COLO829 (cell line): Measurements from ENCODE around the gene TMEM132A.
"Not testable (repeated sequence)": the region's sequence is repeated elsewhere in the genome, so short reads cannot be mapped to it uniquely, and the experiment has no call there.

Experiments
- DNase-seq: peaks from one replicate; pipeline ENCODE4 v3.0.0; 2012; ENCODE audit warnings: low spot score

Gene TMEM132A

DNA sequence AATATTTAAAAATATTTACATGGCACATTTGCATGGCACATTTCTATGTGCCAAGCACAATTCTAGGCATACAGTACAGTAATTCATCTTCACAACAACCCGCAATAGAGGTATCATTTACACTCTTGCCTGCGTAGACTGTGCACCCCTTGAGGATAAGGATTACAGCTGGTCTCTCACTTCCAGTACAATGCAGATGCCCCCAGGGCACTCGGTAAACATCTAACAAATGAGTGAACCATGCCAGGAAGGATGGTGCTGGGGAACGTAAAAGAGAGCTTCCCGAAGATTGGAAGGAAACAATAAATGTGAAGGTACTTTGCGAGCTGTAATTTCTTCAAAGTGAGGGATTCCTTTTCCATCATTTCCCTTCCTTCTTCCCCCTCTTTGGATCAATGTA lies 19.2 kb upstream of the TMEM132A start:
- no peak for DNase-seq

DNA sequence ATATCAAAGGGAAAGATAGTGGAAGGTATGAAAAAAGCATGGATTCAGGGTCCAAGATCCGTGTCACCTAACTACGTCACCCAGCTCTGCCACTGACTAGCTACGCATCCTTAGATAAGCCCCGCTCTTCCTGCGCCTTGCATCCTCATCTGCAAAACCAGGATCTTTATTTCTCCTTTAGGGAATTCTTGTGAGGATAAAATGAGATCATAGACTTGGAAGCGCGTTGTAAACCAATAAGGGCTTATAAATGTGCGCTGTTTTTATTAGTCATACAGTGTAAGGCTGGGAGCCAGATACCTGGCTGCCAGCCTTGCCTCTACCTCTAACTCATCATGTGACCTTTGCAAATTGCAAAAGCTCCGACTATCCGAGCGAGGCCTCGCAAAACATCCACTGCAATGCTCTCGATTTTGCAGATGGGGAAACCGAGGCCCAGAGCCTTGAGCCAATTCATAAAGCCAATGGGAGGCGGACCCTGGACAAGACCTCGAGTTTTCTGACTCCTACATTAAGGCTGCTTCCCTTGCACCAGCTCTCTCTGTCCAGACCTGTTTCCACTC lies 18.6 kb upstream of the TMEM132A start:
- DNase-seq: no peak

DNA sequence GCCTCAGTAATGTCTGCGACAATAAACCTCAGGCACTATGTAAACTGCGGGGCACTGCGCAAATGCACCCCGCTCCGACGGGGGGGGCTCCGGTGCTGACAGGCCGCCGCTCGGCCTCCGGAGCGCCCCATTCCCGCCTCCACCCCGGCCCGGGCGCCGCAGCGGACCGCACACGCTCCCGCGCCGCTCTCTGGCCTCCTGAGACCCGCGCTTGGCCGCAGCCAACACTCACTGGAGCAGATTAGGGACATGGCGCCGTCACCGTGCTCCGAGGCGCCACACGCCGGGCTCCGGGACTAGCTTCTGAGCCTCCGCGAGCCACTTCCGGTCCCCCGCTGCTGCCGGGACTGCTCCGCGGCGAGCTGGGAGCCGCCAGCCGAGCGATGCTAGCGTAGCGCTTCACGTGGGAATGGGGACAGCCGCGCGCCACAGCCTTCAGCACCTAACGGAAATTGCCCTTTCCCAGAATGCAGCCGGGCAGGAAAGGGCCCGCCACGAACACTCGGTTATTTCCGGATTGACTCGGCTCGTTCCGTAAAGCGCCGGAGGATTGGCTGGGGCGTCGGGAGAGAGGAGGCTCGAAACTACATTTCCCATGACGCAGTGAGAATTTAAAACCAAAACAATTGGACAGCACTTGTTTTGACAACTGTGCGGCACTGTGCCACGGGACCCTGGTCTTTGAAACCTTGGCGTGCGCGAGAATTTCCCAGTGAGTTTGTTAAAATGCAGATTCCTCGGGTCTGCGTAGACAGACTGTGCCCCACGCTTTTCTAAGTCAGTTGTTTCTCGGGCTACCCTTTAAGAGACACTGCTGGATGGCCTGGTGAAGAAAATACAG lies 17.9 kb upstream of the TMEM132A start, which contains the start of gene PRPF19:
Gene PRPF19, minus strand, starts transcription at position 454 of the 841 bp plus-strand sequence. Its CDS starts 203 bp downstream, at position 251.
- DNase-seq: peak; percentile 99

DNA sequence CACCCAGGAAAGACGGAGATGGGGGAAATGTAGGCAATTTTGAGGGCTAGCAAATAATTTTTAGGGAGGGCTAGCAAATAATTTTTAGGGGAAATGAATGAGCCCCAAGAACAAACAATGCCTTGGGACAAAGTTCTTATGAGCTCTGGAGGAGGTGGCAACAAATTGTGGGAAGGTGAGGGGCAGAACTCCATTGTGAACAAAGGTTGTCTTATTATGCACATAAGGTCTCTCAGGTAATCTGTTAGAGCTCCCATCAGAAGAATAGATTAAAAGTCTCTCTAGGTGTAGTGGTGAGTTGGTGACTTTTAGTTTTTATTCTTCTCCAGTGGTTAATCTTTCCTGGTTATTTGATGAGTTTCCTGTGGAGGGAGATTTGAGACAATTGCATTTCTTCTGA lies 15.5 kb upstream of the TMEM132A start:
- DNase-seq: no peak

DNA sequence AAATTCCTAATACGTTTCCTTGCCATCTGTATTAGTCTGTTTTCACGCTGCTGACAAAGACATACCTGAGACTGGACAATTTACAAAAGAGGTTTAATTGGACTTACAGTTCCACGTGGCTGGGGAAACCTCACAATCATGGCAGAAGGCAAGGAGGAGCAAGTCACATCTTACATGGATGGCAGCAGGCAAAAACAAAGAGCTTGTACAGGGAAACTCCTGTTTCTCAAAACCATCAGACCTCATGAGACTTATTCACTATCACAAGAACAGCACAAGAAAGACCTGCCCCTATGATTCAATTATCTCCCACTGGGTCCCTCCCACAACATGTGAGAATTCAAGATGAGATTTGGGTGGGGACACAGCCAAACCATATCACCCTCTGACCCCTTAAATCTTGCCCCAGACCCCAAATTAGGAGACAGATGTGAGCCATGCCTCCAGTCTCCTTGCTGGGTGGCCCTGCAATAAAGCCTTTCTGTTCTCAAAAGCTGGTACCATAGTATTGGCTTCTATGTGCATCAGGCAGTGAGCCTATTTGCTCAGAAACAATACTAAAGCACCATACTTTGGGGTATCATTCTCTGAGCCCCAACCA lies 14.5 kb upstream of the TMEM132A start:
- not testable (repeated sequence) for DNase-seq

DNA sequence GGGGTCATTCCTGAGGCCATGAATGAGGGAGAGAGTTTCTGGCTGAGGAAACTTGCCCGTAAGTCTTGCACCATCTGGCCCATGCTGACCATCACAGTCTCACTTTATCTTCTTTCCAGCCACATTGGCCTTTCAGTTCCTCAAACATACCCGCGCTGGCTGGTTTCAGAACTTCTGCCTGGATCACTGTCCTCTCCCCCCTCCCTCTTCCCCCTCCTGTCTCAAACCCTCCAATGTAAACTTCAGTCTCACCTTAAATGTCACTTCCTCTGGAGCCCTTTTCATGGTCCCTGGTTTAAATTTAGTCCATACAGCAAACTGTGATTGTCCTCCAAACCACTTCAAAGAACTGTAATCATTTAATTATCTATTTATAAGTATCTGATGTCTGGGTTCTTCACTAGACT lies 14.0 kb upstream of the TMEM132A start:
- no peak for DNase-seq

DNA sequence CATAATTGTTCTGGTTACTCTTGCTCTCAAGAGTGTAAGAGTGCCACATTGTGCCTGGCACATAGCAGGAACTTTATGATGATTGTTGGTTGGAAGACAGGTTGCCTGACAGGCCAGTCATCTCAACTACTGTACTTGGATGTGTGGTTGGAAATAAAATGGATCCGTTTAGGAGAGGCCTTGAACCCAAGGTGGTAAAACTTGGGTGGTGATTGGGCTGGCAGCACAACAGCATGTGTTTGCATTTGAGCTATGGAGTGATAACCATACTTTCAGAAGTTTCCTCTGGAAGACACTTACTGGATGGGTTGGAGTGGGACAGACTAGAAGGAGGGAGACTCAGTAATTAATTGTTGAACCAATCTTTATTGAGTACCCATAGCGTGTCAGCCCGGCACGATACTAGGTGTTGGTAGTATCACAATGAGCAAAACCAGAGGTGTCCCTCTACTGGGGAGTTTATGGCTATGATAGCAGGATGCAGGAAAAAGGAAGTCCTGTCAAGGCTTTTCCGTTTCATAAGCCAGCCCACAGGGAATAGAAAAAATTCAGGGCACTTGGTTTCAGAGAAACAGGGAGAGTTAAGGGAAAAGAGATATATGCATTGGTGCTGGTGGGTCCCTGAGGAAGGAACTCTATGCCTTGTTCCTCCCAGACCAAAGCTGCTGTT lies 13.4 kb upstream of the TMEM132A start:
- DNase-seq: no peak

DNA sequence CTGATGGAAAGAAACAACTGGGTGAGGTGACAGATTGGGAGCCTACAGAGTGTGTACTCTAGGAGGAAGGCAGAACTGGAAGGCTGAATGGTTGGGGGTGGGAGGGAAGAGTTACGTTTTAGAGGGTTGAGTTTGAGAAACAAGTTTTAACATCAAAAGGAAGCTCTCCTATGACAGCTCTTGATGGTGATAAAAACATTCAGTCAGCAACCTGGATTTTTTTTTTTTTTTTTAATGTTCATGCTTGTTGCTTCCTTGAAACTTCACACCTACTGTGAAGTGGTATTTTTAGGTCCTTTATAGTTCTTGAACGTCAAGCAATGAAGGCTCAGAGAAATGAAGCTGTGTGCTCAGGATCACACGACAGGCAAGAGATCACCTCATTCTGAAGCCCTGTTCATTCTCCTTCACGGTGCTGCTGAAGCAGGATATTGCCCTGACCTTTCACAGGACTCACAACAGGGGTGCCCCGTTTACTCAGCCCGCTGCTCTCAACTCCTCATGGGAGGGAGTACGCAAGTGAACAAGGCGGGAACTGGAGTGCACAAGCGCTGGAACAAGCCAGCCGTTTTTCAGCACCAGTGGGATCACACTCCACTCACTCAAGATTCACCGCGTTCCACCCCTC lies 11.9 kb upstream of the TMEM132A start:
- no peak for DNase-seq

DNA sequence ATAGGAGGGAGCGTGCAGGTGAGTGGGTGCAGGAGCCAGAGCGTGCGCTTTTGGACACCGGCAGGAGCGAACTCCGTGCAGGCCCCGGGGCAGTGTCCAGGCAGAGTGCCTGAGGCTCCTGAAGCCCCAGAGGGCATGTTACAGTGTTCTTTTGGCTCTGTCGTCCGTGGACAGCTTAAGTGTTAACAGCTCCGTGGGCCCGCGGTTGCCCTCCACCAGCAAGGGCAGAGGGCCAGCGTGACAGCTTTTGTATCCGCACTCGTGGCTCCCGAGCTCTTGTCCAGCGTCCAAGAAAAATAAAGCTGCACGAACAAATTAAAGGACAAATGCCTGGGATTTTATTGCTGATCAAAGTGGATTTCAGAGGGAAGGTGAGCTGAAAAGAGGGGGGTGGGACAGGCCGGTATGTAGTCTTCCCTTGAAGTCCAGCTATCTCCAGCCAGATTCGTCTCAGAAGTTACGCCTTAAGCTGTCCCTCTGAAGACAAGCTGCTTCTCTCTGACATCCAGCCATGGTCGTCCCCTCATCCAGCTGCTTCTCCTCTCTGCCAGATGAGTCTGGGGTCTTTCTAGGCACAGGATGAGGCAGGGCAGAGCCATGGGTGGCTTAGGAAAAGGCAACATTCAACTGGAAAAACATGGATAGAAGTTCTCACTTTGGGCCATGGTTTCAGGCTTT lies 11.3 kb upstream of the TMEM132A start:
- DNase-seq: no peak

DNA sequence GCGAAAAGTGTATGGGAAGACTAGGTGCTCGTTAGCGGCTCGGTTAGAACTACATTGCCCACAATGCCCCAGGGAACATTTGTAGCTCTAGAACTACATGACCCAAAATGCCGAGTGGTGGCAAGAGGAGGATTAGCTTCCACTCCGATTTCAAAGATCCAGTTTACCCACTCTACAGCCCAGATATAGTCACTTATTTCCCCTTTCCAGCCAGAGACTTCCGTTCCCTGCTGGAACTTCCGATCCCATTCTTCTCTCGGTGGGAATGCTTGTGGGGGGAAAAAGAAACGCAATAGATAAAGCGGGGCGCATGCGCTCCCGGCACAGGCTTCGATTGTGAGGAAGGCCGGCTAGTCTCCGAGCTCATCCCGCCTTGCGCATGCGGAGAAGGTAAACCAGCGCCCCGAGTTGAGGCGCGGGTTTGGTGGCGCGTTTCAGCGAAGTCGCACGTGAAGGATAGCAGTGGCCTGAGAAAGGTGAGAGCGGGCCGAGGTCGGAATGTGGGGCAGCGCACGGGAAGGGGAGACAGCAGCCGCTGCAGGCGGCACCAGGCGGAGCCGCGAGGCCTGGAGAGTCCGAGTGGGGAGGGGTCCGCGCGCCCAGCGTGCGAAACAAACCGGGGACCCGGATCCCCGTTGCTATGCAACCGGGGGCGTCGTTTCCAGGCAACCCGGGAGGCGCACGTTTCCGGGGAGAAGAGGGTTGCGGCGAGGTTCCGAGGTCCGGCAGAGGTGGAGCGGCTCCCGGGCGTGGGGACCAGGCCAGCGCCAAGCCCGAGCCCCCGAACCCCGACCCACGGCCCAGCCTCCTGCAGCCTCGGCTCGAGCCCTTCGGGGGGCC lies 10.2 kb upstream of the TMEM132A start, which contains the start of gene TMEM109:
Gene TMEM109, plus strand, starts transcription at position 366 of the 840 bp plus-strand sequence. CDS start 5,536 bp downstream, outside the sequence.
- peak; percentile 95 for DNase-seq

DNA sequence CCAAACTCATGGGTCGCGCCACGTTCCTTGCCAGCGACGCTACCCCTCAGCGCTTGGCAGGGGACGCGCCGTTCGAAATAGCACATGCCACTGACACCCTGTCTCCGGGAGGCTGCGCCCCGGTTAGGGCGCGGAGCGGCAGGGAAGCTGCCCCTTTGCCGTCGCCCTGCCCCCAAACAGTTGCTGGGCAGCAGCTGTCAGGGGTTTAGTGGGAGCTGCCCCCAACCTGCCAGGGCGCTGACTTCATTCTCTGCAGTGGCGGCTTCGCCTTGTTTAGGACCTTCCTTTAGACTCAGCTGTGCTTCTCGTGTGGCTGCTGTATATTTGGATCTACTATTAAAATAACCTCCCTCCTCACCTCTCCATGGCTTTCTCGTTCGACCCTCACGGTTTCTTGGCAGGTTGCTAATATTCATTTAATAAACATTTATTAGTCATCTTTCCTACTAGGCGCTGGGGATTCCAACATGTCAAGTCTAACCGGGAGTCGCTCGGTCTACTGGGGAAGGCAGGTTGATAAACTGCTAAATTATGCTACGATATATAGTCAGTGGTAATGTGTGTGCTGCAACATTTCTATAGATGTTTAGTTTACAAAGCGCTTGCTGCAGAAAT lies 9.5 kb upstream of the TMEM132A start:
- no peak for DNase-seq

DNA sequence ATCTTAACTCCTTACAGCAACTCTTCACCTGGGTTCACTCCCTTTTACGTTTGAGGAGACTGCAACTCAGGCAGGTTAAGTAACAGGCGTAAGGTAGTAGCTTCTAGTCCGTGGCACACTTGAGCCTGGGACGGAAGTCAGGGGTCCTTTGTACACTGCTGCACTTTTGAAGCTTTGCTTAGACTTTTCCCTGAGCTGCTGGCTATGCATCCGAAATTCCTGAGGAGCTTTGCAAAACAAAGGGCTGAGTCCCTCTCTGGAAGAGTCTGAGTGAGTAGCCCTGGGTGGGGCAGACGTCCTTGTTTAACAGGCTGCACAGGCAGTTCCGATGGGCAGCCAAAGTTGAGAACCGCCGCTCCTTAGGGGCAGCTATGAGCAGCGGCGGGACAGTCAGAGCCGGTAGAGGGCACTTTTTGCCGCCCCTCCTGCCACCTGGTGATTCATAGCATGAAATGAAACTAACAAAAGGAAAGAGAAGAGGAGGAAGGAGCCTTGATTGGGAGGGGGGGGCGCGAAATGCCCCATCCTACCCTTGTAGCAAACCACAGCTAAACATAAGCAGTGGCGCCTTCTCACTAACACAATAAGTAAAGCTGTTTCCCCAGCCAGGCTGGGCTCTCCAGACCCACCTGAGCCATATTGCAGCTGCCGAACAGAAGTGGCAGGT lies 8.9 kb upstream of the TMEM132A start:
- peak; percentile 34 for DNase-seq

DNA sequence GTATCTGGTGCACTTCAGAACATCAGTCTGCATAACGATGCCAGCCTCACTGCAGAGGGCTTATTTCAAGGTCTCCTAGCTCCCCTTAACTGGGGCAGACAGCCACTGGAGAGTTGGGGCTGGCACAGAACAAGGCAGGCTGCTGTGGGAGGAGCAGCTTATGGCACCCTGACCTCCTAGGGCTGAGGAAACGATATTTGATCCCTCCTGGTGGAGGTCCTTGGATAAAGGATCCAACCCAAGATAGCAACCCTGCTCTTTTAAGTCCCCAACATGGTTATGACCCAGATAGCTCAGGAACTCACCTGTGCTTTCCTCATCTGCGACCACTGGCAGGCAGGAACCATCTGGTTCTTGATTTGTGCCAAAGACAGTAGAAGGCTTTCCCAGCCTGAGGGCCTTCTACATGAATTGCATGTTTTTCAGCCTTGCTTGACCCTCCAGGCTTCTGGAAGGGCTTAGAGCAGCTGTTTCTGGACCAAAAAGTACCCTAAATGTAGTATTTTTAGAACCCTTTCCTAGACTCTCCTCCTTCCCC lies 7.5 kb upstream of the TMEM132A start:
- DNase-seq: no peak

DNA sequence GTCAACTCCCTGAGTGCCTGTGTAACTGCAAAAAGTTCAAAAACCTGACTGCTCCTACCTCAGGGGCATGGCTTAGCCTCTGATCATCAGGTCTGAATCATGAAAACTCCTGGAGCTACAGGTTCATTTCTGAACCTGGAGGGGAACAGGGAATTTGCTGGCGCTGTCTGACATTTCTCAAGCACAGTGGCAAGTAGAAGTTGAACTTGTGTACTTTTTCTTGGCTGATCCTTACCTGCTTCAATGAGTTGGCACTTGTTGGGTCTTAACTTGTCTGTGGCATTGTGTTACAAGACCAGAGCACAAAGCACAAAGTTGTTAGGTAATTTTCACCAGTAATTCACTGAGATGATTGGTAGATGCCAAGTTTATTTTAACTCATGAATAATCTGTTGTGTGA lies 7.0 kb upstream of the TMEM132A start:
- DNase-seq: no peak

DNA sequence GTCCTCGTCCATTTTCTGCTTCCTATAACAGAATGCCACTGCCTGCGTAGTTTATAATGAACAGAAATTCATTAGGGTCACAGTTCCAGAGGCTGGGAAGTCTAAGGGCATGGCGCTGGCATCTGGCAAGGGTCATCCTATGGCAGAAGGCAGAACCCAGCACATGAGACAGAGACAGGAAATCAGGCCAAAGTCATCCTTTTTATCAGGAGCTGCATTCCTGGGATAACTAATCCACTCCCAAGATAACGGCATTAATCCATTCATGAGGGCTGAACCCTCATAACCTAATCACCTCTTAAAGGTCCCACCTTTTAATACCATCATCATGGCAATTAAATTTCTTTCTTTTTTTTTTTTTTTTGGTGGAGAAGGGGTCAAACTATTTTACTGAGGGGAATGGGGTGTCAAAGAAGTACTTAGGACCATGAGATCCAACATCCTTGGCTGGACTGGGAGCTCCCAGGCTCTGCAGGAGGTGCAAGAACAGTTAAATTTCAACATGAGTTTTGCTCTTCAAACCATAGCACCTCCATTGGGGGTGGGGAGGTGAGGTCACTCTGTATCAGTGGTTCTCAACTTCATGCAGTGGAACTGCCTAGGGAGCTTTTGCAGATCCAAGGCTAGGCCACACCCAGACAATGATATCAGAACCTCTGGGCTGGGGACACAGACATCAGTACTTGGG lies 5.9 kb upstream of the TMEM132A start:
- no peak for DNase-seq

DNA sequence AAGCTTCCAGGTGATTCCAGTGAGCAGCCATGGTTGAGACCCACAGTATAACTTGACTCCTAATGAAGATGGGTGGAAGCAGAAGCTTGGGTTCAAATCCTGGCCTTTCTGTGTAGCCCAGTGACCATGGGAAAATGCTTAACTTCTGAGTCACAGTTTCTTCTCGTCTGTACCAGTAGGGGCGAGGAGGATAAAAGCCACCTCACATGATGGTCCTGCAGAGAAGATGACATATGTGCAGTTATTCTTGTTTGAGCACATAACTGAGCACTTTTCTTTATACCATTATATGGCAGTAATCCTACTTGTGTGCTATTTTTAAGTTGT lies 5.4 kb upstream of the TMEM132A start:
- peak; percentile 49 for DNase-seq

DNA sequence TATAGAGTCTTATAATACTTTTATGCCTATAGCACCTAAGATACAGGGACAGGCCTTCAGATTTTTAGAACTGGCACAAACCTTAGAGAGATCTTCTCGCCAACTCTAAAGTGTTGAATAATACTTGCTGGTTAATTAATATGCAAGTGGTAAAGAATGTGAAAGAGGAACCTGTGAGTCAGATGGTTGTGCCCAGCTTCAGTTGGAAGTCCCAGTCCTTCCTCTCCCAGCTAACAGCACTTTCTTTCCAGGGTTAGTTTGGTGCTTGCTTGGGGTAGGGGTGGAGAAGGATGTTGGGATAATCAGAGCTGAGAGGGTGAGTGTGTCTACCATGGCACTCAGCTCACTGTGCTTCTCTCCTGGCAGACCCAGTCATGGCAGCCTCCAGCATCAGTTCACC lies 4.9 kb upstream of the TMEM132A start:
- DNase-seq: no peak

DNA sequence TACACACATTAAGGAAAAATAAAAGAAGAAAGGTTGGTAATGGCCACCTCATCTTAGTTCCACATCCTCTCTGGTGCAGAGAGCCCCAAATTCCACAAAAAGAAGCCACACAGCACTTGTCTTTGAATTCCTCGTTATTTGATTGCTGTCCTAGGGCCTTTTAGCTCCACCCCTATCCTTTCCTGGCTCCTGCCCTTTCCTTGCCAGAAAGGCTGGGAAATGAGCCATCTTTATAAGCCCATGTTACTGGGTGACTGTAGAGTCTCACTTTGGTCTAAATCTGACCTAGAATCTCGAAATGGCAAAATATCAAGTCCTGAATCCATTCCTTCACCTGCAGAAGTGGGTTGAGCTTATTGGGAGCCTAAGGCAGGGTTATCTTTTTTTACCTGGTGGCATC lies 4.3 kb upstream of the TMEM132A start:
- no peak for DNase-seq

DNA sequence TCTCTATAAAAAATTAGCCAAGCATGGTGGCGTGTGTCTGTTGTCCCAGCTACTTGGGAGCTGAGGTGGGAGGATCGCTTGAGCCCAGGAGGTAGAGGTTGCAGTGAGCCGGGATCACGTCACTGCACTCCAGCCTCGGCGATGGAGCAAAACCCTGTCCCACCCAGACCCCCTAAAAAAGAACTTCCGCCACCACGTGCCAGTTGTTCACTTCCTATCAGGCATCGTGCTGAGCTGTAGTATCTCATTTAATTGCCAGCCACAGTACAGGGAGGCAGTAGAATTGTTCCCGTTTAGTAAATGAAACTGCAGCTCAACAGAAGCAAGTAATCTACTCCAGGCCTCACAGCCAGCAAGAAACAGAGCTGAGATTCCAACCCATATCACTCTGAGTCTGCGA lies 3.0 kb upstream of the TMEM132A start:
- no peak for DNase-seq
